HepG2 (cell line): ENCODE data around the gene AAMP. TPM values are rescaled to one million over a fixed set of nuclear protein-coding genes. Genes with fewer than 3 reads are reported as not detected.
A peak's percentile ranks its signal among the peaks of the same experiment; 100 is the strongest.

Experiments
- MAFK ChIP-seq, 2 experiments: IDR thresholded peaks in 1 of 2; conservative IDR thresholded peaks in 1 of 2; 2 replicates each; pipeline ENCODE4 v1.6.1; 2011; ENCODE audit warnings: improper control_type of control experiment in 2 of 2, low read length in 2 of 2
- PLRG1 ChIP-seq: fragments of 450-650 bp; conservative IDR thresholded peaks from 2 replicates; pipeline ENCODE4 v1.6.1; 2016
- RAD51 ChIP-seq: fragments of 450-650 bp; IDR thresholded peaks from 2 replicates; pipeline ENCODE4 v1.6.1; 2016; ENCODE audit warnings: borderline replicate concordance
- SP140L ChIP-seq: sonication (generic); formaldehyde crosslinking; IDR thresholded peaks from 2 replicates; pipeline ENCODE4 v1.4.0; 2020; ENCODE audit warnings: missing genetic modification reagents, borderline replicate concordance
- ZNF138 ChIP-seq: sonication (generic); formaldehyde crosslinking; IDR thresholded peaks from 2 replicates; pipeline ENCODE4 v1.5.0; 2020; ENCODE audit warnings: mild to moderate bottlenecking, low read depth, missing genetic modification reagents
- ZNF558 ChIP-seq: sonication (generic); formaldehyde crosslinking; IDR thresholded peaks from 2 replicates; pipeline ENCODE4 v1.9.0; 2022; ENCODE audit warnings: mild to moderate bottlenecking, missing genetic modification reagents, borderline replicate concordance
- ZNF720 ChIP-seq: sonication (generic); formaldehyde crosslinking; IDR thresholded peaks from 2 replicates; pipeline ENCODE4 v1.4.0; 2020; ENCODE audit warnings: missing genetic modification reagents
- ZNF75D ChIP-seq: sonication (generic); formaldehyde crosslinking; IDR thresholded peaks from 2 replicates; pipeline ENCODE4 v1.8.1; 2023; ENCODE audit warnings: missing genetic modification reagents, mild to moderate bottlenecking, borderline replicate concordance
- polyA plus RNA-seq, 8 experiments: library from polyadenylated mRNA; depleted of rRNA in 3 of 8; stranded (reverse) in 7 of 8; unstranded in 1 of 8; fragments of >200 nt; fragmentation: Illumina TruSeq in 4 of 8; extraction: Trizol in 4 of 8; gene quantifications; 2 replicates each; pipeline versions ENCODE4 v1.2.1 to v1.2.3, GENCODE V29; 2011 to 2016; ENCODE audit warnings: low read depth in 4 of 8, missing spikeins in 1 of 8, mixed read lengths in 1 of 8; ENCODE audit not compliant: insufficient read depth in 1 of 8
- total RNA-seq, 5 experiments: library from RNA; depleted of rRNA; stranded (reverse); fragments of >200 nt; fragmentation: Illumina TruSeq; extraction: Trizol; gene quantifications; 2 replicates each; pipeline ENCODE4 v1.2.3, GENCODE V29; 2016; ENCODE audit warnings: low read depth in 1 of 5
- TF ChIP-seq, protein P1 (sequence below), 2 experiments: fragments of 450-650 bp in 1 of 2; sonication (generic) in 1 of 2; formaldehyde crosslinking in 1 of 2; IDR thresholded peaks; 2 replicates each; pipeline versions ENCODE4 v1.6.1 to v1.8.0; 2016 to 2022; ENCODE audit warnings: antibody characterized with exemption in 1 of 2, mild to moderate bottlenecking in 1 of 2, missing genetic modification reagents in 1 of 2
- TF ChIP-seq, protein P2 (sequence below): sonication (generic); formaldehyde crosslinking; IDR thresholded peaks from 2 replicates; pipeline ENCODE4 v1.8.1; 2023; ENCODE audit warnings: mild to moderate bottlenecking, inconsistent platforms, moderate library complexity, missing genetic modification reagents, borderline replicate concordance

AAMP gene
- total and polyA plus RNA-seq, 2 of the 13 experiments (the other 11 are each of a cell fraction or from before 2014, with no cell fraction given), result 110 to 186 TPM

DNA sequence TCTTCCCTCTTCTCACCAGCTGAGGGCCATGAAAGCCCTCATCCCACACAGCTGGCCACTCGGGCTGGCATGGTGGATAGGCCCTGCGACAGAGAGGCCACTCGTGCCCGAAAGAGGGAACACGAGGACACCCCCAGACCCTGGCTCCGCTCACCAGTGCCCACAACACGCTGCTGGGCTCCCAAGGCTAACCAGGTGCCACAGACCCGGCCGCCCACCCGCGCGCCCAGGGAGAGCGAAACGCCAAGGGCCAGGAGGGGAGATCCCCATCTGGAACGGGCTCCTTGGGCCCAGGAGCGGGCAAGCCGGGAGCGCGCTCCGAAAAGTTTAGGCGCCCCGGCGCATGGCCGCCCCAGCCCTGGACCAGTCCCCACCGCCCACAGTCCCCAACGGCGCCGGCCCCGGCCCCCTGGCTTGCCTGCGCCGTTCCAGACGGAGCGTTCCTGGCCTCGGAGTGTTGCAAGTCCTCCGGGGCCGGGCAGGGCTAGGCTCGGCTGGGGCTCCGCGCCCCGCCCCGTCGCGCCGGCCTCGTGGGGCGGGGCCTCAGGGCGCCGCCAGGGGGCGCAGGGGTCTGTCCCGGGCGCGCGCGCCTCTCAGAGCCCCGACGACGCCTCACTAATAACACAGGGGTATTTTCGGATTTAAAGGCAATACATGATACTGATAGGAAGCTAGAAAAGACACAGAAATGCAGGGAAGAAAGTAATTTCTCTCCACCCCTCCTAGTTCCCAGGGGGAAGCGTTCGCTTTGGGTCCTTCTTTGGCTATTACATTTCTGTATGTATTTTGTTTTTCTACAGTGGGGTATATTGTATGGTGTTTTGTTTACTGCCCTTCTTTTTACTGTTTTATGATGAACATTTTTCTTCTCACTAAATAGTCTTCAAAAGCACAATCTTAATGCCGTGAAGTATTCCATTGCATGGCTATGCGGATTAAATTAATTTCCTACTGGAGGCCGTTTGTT lies 22.4 kb upstream of the AAMP start, which contains the start of gene TMBIM1 (continued):
- TF ChIP-seq, protein P1, sequence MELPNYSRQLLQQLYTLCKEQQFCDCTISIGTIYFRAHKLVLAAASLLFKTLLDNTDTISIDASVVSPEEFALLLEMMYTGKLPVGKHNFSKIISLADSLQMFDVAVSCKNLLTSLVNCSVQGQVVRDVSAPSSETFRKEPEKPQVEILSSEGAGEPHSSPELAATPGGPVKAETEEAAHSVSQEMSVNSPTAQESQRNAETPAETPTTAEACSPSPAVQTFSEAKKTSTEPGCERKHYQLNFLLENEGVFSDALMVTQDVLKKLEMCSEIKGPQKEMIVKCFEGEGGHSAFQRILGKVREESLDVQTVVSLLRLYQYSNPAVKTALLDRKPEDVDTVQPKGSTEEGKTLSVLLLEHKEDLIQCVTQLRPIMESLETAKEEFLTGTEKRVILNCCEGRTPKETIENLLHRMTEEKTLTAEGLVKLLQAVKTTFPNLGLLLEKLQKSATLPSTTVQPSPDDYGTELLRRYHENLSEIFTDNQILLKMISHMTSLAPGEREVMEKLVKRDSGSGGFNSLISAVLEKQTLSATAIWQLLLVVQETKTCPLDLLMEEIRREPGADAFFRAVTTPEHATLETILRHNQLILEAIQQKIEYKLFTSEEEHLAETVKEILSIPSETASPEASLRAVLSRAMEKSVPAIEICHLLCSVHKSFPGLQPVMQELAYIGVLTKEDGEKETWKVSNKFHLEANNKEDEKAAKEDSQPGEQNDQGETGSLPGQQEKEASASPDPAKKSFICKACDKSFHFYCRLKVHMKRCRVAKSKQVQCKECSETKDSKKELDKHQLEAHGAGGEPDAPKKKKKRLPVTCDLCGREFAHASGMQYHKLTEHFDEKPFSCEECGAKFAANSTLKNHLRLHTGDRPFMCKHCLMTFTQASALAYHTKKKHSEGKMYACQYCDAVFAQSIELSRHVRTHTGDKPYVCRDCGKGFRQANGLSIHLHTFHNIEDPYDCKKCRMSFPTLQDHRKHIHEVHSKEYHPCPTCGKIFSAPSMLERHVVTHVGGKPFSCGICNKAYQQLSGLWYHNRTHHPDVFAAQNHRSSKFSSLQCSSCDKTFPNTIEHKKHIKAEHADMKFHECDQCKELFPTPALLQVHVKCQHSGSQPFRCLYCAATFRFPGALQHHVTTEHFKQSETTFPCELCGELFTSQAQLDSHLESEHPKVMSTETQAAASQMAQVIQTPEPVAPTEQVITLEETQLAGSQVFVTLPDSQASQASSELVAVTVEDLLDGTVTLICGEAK (IDR thresholded peaks at IDR 0.05), result no peak
- TF ChIP-seq, protein P1 (CRISPR knock-in tag; IDR thresholded peaks at IDR 0.05), result no peak; the same call in 1 of the 2 replicates
- no peak for TF ChIP-seq PLRG1
- TF ChIP-seq ZNF75D (CRISPR knock-in tag), result no peak
- no peak for TF ChIP-seq MAFK (conservative IDR thresholded peaks at IDR 0.05 in 1 of 2, IDR thresholded peaks at IDR 0.05 in 1 of 2; ENCODE audit: low read length in 2 of 2)
- TF ChIP-seq, protein P2, sequence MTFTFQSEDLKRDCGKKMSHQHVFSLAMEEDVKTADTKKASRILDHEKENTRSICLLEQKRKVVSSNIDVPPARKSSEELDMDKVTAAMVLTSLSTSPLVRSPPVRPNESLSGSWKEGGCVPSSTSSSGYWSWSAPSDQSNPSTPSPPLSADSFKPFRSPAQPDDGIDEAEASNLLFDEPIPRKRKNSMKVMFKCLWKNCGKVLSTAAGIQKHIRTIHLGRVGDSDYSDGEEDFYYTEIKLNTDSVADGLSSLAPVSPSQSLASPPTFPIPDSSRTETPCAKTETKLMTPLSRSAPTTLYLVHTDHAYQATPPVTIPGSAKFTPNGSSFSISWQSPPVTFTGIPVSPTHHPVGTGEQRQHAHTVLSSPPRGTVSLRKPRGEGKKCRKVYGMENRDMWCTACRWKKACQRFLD (CRISPR knock-in tag), result 0 out of 2 replicates have a peak, but pooled peaks have one; percentile 28
- peak; percentile 70; the same call in 1 of the 2 replicates for TF ChIP-seq ZNF138 (CRISPR knock-in tag)
- no peak for TF ChIP-seq ZNF720 (CRISPR knock-in tag)
- TF ChIP-seq RAD51, result no peak
- TF ChIP-seq ZNF558 (CRISPR knock-in tag), result no peak; the same call in 1 of the 2 replicates
- TF ChIP-seq SP140L (CRISPR knock-in tag), result no peak
